PC-9 (cell line): Measurements from ENCODE around the gene KCNK7. TPM values are rescaled to one million over a fixed set of nuclear protein-coding genes. Genes with fewer than 3 reads are reported as not detected.

Experiments
- BruUV-seq: library from RNA; stranded (reverse); fragments of 400-500 nt; replicated peaks from 2 replicates; lab custom pipeline; 2021; lab: Mats Ljungman, UMichigan
- CTCF ChIA-PET: fragments of 300-600 bp; sonication (Branson Sonifier 250); formaldehyde crosslinking; loops from one replicate; lab custom pipeline; 2022; ENCODE audit warnings: antibody characterized with exemption; lab: Charles Lee
- POLR2A ChIA-PET: fragments of 300-600 bp; sonication (Branson Sonifier 250); formaldehyde crosslinking; loops from one replicate; lab custom pipeline; 2022; ENCODE audit warnings: antibody characterized with exemption; ENCODE audit not compliant: unreplicated experiment; lab: Charles Lee
- DNase-seq, 2 experiments: peaks; one replicate each; pipeline versions ENCODE4 v3.0.0 to v3.0.0-alpha.2; 2015 to 2022; ENCODE audit warnings: mixed read lengths in 1 of 2
- H2AFZ ChIP-seq: fragments of 200-600 bp; sonication (generic); 2 replicates; pipeline ENCODE4 v1.8.1; 2017; ENCODE audit warnings: antibody characterized with exemption
- H3F3A ChIP-seq: fragments of 200-600 bp; sonication (generic); 2 replicates; pipeline ENCODE4 v1.8.1; 2017; ENCODE audit warnings: antibody characterized with exemption, mild to moderate bottlenecking, low read depth; ENCODE audit not compliant: insufficient read depth
- H3K27ac ChIP-seq: fragments of 200-600 bp; sonication (generic); 2 replicates; pipeline ENCODE4 v1.6.1; 2016; ENCODE audit warnings: mixed run types
- H3K27me3 ChIP-seq: fragments of 200-600 bp; sonication (generic); 2 replicates; pipeline ENCODE4 v1.6.1; 2016; ENCODE audit warnings: low read depth, mixed run types; ENCODE audit not compliant: insufficient read depth
- H3K36me3 ChIP-seq: fragments of 200-600 bp; sonication (generic); 2 replicates; pipeline ENCODE4 v1.6.1; 2016; ENCODE audit warnings: low read depth, mixed run types
- H3K4me1 ChIP-seq: fragments of 200-600 bp; sonication (generic); replicated peaks from 2 replicates; pipeline ENCODE4 v1.6.1; 2016; ENCODE audit warnings: mixed run types; ENCODE audit not compliant: insufficient read depth
- H3K4me2 ChIP-seq: fragments of 200-600 bp; sonication (generic); 2 replicates; pipeline ENCODE4 v1.6.1; 2017; ENCODE audit warnings: mixed run types
- H3K4me3 ChIP-seq: fragments of 200-600 bp; sonication (generic); 2 replicates; pipeline ENCODE4 v1.6.1; 2016; ENCODE audit warnings: mixed run types
- H3K79me2 ChIP-seq: fragments of 200-600 bp; sonication (generic); 2 replicates; pipeline ENCODE4 v1.6.1; 2017; ENCODE audit warnings: low read depth, mixed run types
- H3K9me2 ChIP-seq: fragments of 200-600 bp; sonication (generic); 2 replicates; pipeline ENCODE4 v1.8.1; 2017; ENCODE audit warnings: mild to moderate bottlenecking; ENCODE audit not compliant: insufficient read depth
- H3K9me3 ChIP-seq: fragments of 200-600 bp; sonication (generic); 2 replicates; pipeline ENCODE4 v1.8.1; 2016; ENCODE audit warnings: low read depth; ENCODE audit not compliant: insufficient read depth
- H4K20me1 ChIP-seq: fragments of 200-600 bp; sonication (generic); 2 replicates; pipeline ENCODE4 v1.8.1; 2017; ENCODE audit not compliant: insufficient read depth
- EZH2 ChIP-seq: fragments of 200-600 bp; sonication (generic); IDR thresholded peaks from 2 replicates; pipeline ENCODE4 v1.8.0; 2017; ENCODE audit warnings: antibody characterized with exemption, low read depth
- intact Hi-C: fragments of 100-400 bp; cut with micrococcal nuclease; formaldehyde crosslinking; loops from one replicate; pipeline ENCODE4 v1.10.0; 2022; ENCODE audit not compliant: unreplicated experiment
- total RNA-seq: library from RNA; stranded (reverse); gene quantifications from 2 replicates; pipeline ENCODE4 v1.2.3, GENCODE V29; 2021
- TF ChIP-seq, protein P1 (sequence below): fragments of 200-600 bp; sonication (generic); conservative IDR thresholded peaks from 2 replicates; pipeline ENCODE4 v1.6.1; 2017; ENCODE audit warnings: mixed run types, antibody characterized with exemption, mild to moderate bottlenecking, moderate library complexity

KCNK7 gene
- total RNA-seq, 1 experiment from 2014 or later, result not detected

DNA sequence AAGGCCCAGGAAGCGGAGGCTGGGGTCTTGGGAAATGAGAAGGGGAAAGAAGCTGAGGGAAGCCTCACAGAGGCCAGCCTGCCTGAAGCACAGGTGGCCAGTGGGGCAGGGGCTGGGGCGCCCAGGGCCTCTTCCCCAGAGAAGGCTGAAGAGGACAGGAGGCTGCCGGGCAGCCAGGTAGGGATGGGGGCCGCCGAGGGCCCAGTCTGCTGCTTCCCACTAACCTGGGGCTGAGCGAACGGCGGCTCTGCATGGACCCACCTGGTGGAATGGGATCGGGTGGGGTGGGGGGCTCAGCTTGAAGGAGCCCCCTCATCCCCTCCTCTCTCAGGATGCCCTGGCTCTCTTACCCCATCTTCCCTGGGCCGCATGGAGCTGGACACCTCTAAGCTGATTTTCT is 12.0 kb downstream of the KCNK7 start:
- intact Hi-C loops, result no loop called here
- Histone ChIP-seq H3K4me1 (no peaks in the 10 kb centered on the region), H3K36me3 (no peaks in the 10 kb centered on the region; the same call in 1 of the 2 replicates), H3K27ac (no peak overlapping the region), H3F3A (peaks cover 20% of the 10 kb centered on the region; the same call in 1 of the 2 replicates), H3K4me2 (no peak overlapping the region), H3K79me2 (peaks cover 4% of the 10 kb centered on the region; the same call in 1 of the 2 replicates), H3K9me2 (no peaks in the 10 kb centered on the region), H3K4me3 (no peak overlapping the region), H4K20me1 (peaks cover 2% of the 10 kb centered on the region; the same call in 1 of the 2 replicates), H2AFZ (no peak overlapping the region), H3K27me3 (no peaks in the 10 kb centered on the region), H3K9me3 (no peaks in the 10 kb centered on the region)
- CTCF ChIA-PET, result no interaction called here
- DNase-seq, result no peak
- POLR2A ChIA-PET, result interaction anchor here (0.6 to 0.8 kb wide), 2 partner anchors 12 to 29 kb away, joined by 8 to 10 read pairs; partner anchors contain the start of gene KCNK7
- no peak for TF ChIP-seq EZH2
- TF ChIP-seq, protein P1, sequence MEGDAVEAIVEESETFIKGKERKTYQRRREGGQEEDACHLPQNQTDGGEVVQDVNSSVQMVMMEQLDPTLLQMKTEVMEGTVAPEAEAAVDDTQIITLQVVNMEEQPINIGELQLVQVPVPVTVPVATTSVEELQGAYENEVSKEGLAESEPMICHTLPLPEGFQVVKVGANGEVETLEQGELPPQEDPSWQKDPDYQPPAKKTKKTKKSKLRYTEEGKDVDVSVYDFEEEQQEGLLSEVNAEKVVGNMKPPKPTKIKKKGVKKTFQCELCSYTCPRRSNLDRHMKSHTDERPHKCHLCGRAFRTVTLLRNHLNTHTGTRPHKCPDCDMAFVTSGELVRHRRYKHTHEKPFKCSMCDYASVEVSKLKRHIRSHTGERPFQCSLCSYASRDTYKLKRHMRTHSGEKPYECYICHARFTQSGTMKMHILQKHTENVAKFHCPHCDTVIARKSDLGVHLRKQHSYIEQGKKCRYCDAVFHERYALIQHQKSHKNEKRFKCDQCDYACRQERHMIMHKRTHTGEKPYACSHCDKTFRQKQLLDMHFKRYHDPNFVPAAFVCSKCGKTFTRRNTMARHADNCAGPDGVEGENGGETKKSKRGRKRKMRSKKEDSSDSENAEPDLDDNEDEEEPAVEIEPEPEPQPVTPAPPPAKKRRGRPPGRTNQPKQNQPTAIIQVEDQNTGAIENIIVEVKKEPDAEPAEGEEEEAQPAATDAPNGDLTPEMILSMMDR, result no peak
- no TSS peak for BruUV-seq

DNA sequence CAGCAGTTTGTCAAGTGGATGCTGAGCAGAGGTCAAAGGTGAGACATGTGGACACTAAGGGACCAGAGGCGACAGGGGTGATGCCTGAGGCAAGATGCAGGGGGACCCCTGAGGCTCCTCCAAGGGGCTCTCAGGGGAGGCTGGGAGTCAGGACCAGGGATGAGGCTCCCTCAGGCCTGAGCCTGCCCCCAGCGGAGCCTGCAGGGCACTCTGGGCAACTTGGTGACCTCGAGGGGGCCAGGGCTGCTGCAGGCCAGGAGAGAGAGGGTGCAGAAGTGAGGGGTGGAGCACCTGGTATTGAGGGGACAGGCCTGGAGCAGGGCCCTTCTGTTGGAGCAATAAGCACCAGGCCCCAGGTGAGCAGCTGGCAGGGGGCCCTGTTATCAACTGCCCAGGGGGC is 13.7 kb downstream of the KCNK7 start:
- H3K79me2 ChIP-seq, result peaks cover 18% of the 10 kb centered on the region
- H3F3A ChIP-seq, result peaks cover 27% of the 10 kb centered on the region; the same call in 1 of the 2 replicates
- no peaks in the 10 kb centered on the region; the same call in 1 of the 2 replicates for H3K36me3 ChIP-seq
- POLR2A ChIA-PET, result no interaction called here
- no peak overlapping the region for H3K4me3 ChIP-seq
- no peak for DNase-seq
- no peaks in the 10 kb centered on the region for H3K27me3 ChIP-seq
- CTCF ChIA-PET, result no interaction called here
- no peak overlapping the region for H2AFZ ChIP-seq
- H3K9me2 ChIP-seq, result no peaks in the 10 kb centered on the region
- no TSS peak for BruUV-seq
- TF ChIP-seq EZH2, result no peak
- TF ChIP-seq, protein P1, result no peak
- no peak overlapping the region for H3K4me2 ChIP-seq
- no peaks in the 10 kb centered on the region for H3K9me3 ChIP-seq
- H3K27ac ChIP-seq, result no peak overlapping the region
- H4K20me1 ChIP-seq, result peaks cover 7% of the 10 kb centered on the region; the same call in 1 of the 2 replicates
- intact Hi-C loops, result no loop called here
- H3K4me1 ChIP-seq, result peaks cover 12% of the 10 kb centered on the region

DNA sequence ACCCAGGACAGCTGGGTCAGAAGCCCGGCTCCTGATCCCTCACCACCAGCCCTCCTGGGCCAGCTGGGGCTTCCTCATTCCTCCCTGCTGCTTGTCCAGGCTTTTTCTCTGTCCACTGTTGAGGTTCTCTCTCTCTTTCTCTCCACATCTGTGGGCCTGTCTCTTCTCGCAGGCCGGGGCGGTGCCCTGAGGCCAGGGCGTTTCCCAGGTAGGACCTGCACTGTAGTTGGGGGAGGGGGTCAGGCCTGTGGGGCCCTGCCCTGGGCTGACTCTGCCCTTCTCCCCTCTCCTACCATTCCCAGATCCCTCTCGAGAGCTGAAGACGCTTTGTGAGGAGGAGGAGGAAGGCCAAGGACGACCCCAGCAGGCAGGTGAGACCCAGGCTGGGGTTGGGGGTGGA is 14.8 kb downstream of the KCNK7 start:
- H4K20me1 ChIP-seq, result peaks cover 7% of the 10 kb centered on the region; the same call in 1 of the 2 replicates
- peaks cover 27% of the 10 kb centered on the region for H3K79me2 ChIP-seq
- H3K36me3 ChIP-seq, result no peaks in the 10 kb centered on the region; the same call in 1 of the 2 replicates
- no peaks in the 10 kb centered on the region for H3K9me2 ChIP-seq
- peaks cover 19% of the 10 kb centered on the region for H3K4me1 ChIP-seq
- no peak overlapping the region for H2AFZ ChIP-seq
- H3K27ac ChIP-seq, result no peak overlapping the region
- H3K4me3 ChIP-seq, result no peak overlapping the region
- TF ChIP-seq, protein P1, result no peak
- TF ChIP-seq EZH2, result no peak
- no peak for DNase-seq
- BruUV-seq, result no TSS peak
- intact Hi-C loops, result no loop called here
- no peaks in the 10 kb centered on the region for H3K9me3 ChIP-seq
- no peak overlapping the region for H3K4me2 ChIP-seq
- H3K27me3 ChIP-seq, result no peaks in the 10 kb centered on the region
- H3F3A ChIP-seq, result peaks cover 27% of the 10 kb centered on the region
- ChIA-PET CTCF (no interaction called here), POLR2A (no interaction called here)
